HFF-Myc (cell line): ENCODE data around the gene ZSWIM2.

Experiments
- DNase-seq: peaks from one replicate; pipeline ENCODE4 v3.0.0-alpha.2; 2011; ENCODE audit warnings: low read depth; ENCODE audit errors: extremely low read depth
- H3K4me3 ChIP-seq: replicated peaks from 2 replicates; pipeline ENCODE4 v1.5.1; 2011; ENCODE audit warnings: low read depth, mild to moderate bottlenecking, control low read depth, low read length
- CTCF ChIP-seq: IDR thresholded peaks from 2 replicates; pipeline ENCODE4 v1.5.1; 2012; ENCODE audit warnings: mild to moderate bottlenecking, low read depth, low read length, control low read depth; ENCODE audit errors: missing control alignments

The ZSWIM2 gene

GRCh38 chr2:186852508-186852907, 3.5 kb upstream of the ZSWIM2 start:
- H3K4me3 ChIP-seq = no peak overlapping the region
- no peak for TF ChIP-seq CTCF
- DNase-seq = no peak

GRCh38 chr2:186842373-186842772, 6.6 kb downstream of the ZSWIM2 start:
- no peak for TF ChIP-seq CTCF
- no peak overlapping the region for H3K4me3 ChIP-seq
- no peak for DNase-seq

GRCh38 chr2:186841940-186842339, 7.0 kb downstream of the ZSWIM2 start:
- peak; percentile 29 for DNase-seq
- TF ChIP-seq CTCF = no peak
- H3K4me3 ChIP-seq = no peak overlapping the region

- no peak for TF ChIP-seq CTCF
- DNase-seq = no peak
- no peak overlapping the region for H3K4me3 ChIP-seq
Observed at GRCh38 chr2:186835628-186836027, 13.3 kb downstream of the ZSWIM2 start.

- H3K4me3 ChIP-seq = no peak overlapping the region
- DNase-seq = no peak
- no peak for TF ChIP-seq CTCF
Observed at GRCh38 chr2:186827862-186828492, 21.0 kb downstream of the ZSWIM2 start.

GRCh38 chr2:186827411-186827810, 21.6 kb downstream of the ZSWIM2 start:
- H3K4me3 ChIP-seq = no peak overlapping the region
- DNase-seq = no peak
- no peak for TF ChIP-seq CTCF

- DNase-seq = no peak
- TF ChIP-seq CTCF = no peak
- H3K4me3 ChIP-seq = no peak overlapping the region
Observed at GRCh38 chr2:186822323-186822722, 26.6 kb downstream of the ZSWIM2 start.
